K562 (cell line): ENCODE data around the gene PCDH18. TPM values are rescaled to one million over a fixed set of nuclear protein-coding genes. Genes with fewer than 3 reads are reported as not detected.

Source experiments
- ATAC-seq: fragments of 200-7000 bp; cut with Tn5 transposase; 3 replicates; pipeline ENCODE4 v1.9.1; 2020; ENCODE audit warnings: moderate library complexity
- BruUV-seq: library from RNA; stranded (reverse); fragments of 400-500 nt; replicated peaks from 2 replicates; lab custom pipeline; 2021; lab: Mats Ljungman, UMichigan
- CTCF ChIA-PET: fragments of 300-600 bp; formaldehyde crosslinking; extraction: SDS; loops from one replicate; lab custom pipeline; 2021; ENCODE audit warnings: low intra/inter-chr PET ratio; lab: Yijun Ruan, JAX
- POLR2A ChIA-PET: fragments of 300-600, 350-650 bp; sonication (Branson Sonifier 250); formaldehyde crosslinking; extraction: SDS; loops from one replicate; lab custom pipeline; 2021; ENCODE audit warnings: antibody characterized with exemption, inconsistent platforms; lab: Yijun Ruan, JAX
- DNase-seq, 4 experiments: peaks; one replicate each; pipeline versions ENCODE4 v3.0.0 to v3.0.0-alpha.2; 2011 to 2018; ENCODE audit warnings: low spot score in 3 of 4, mixed read lengths in 3 of 4; ENCODE audit errors: extremely low read depth in 1 of 4
- FAIRE-seq: peaks from 2 replicates; lab custom pipeline; 2011; peaks lifted over from hg19 to GRCh38; lab: Jason Lieb, UNC
- H2AFZ ChIP-seq: 2 replicates; pipeline ENCODE4 v1.6.0; 2011; ENCODE audit warnings: low read depth, low read length, control low read depth, inconsistent platforms
- H3K27ac ChIP-seq: fragments of 200-600 bp; 3 replicates; pipeline ENCODE4 v1.8.0; 2011; ENCODE audit warnings: low read depth, mild to moderate bottlenecking, control low read depth, inconsistent platforms, low read length, moderate library complexity, mixed read lengths; ENCODE audit errors: extremely low read depth
- H3K27me3 ChIP-seq, 2 experiments: fragments of 300-600 bp in 1 of 2; 2 replicates in 1 of 2; 3 replicates in 1 of 2; pipeline versions ENCODE4 v1.6.0 to v1.8.0; 2011; ENCODE audit warnings: inconsistent platforms in 2 of 2, low read length in 2 of 2, mild to moderate bottlenecking in 1 of 2, mixed read lengths in 1 of 2, moderate library complexity in 1 of 2; ENCODE audit not compliant: control insufficient read depth in 2 of 2, insufficient read depth in 2 of 2
- H3K36me3 ChIP-seq: fragments of 300-600 bp; 3 replicates; pipeline ENCODE4 v1.8.0; 2011; ENCODE audit warnings: mild to moderate bottlenecking, low read length, inconsistent platforms; ENCODE audit not compliant: control insufficient read depth, insufficient read depth
- H3K4me1 ChIP-seq, 2 experiments: fragments of 200-600 bp in 1 of 2; replicated peaks in 1 of 2; 2 replicates in 1 of 2; 3 replicates in 1 of 2; pipeline versions ENCODE4 v1.5.1 to v1.8.0; 2011; ENCODE audit warnings: inconsistent platforms in 2 of 2, low read length in 2 of 2, mild to moderate bottlenecking in 1 of 2, mixed read lengths in 1 of 2, moderate library complexity in 1 of 2; ENCODE audit not compliant: control insufficient read depth in 2 of 2, insufficient read depth in 2 of 2
- H3K4me2 ChIP-seq: 2 replicates; pipeline ENCODE4 v1.6.1; 2011; ENCODE audit warnings: low read length, control low read depth, inconsistent platforms, mixed read lengths; ENCODE audit not compliant: insufficient read depth
- H3K4me3 ChIP-seq: fragments of 200-600 bp; sonication (generic), shearing (Covaris generic); 2 replicates; pipeline ENCODE4 v1.5.1; 2016; ENCODE audit warnings: control low read depth, inconsistent platforms
- H3K79me2 ChIP-seq: fragments of 200-600 bp; 3 replicates; pipeline ENCODE4 v1.8.0; 2011; ENCODE audit warnings: low read length, inconsistent platforms; ENCODE audit not compliant: control insufficient read depth, insufficient read depth
- H3K9ac ChIP-seq, 2 experiments: 2 replicates each; pipeline versions ENCODE4 v1.6.0 to v1.6.1; 2011; ENCODE audit warnings: low read depth in 2 of 2, low read length in 2 of 2, control low read depth in 1 of 2, inconsistent platforms in 1 of 2, mild to moderate bottlenecking in 1 of 2, mixed read lengths in 1 of 2; ENCODE audit not compliant: insufficient read depth in 1 of 2
- H3K9me1 ChIP-seq: one replicate; pipeline ENCODE4 v1.6.0; 2011; ENCODE audit warnings: inconsistent platforms, mild to moderate bottlenecking, low read length, moderate library complexity; ENCODE audit not compliant: control insufficient read depth, insufficient read depth
- H3K9me3 ChIP-seq: replicated peaks from 2 replicates; pipeline ENCODE4 v1.5.1; 2011; ENCODE audit warnings: low read depth, low read length, inconsistent platforms; ENCODE audit not compliant: control insufficient read depth, insufficient read depth
- H4K20me1 ChIP-seq: replicated peaks from 2 replicates; pipeline ENCODE4 v1.6.1; 2011; ENCODE audit warnings: low read length, inconsistent platforms, mixed read lengths; ENCODE audit not compliant: control insufficient read depth, insufficient read depth
- BRF1 ChIP-seq: IDR thresholded peaks from 3 replicates; pipeline ENCODE4 v1.6.1; 2011; ENCODE audit warnings: borderline replicate concordance, mild to moderate bottlenecking; ENCODE audit not compliant: insufficient read length; ENCODE audit errors: extremely low read depth
- EZH2 ChIP-seq: IDR thresholded peaks from 2 replicates; pipeline ENCODE4 v1.6.1; 2012; ENCODE audit warnings: low read depth, mild to moderate bottlenecking, inconsistent platforms, low read length, borderline replicate concordance
- GTF2F1 ChIP-seq: IDR thresholded peaks from 2 replicates; pipeline ENCODE4 v1.6.1; 2011; ENCODE audit warnings: low read depth, low read length, improper control_type of control experiment
- HDAC2 ChIP-seq: fragments of 450-650 bp; IDR thresholded peaks from 2 replicates; pipeline ENCODE4 v1.6.1; 2016; ENCODE audit warnings: mild to moderate bottlenecking
- HNRNPUL1 ChIP-seq: fragments of 200-400 bp; formaldehyde crosslinking; IDR thresholded peaks from 2 replicates; pipeline ENCODE4 v1.6.1; 2017; ENCODE audit warnings: low read length
- JUN ChIP-seq, 2 experiments: sonication (generic) in 1 of 2; formaldehyde crosslinking in 1 of 2; IDR thresholded peaks; 2 replicates each; pipeline versions ENCODE4 v1.6.1 to v1.8.0; 2012 to 2022; ENCODE audit warnings: borderline replicate concordance in 2 of 2, mild to moderate bottlenecking in 2 of 2, improper control_type of control experiment in 1 of 2, low read depth in 1 of 2, low read length in 1 of 2, missing genetic modification reagents in 1 of 2
- KDM5B ChIP-seq: fragments of 200-600 bp; sonication (generic); IDR thresholded peaks from 2 replicates; pipeline ENCODE4 v1.6.1; 2012; ENCODE audit warnings: low read depth, mild to moderate bottlenecking, moderate library complexity, low read length, control low read depth, inconsistent platforms; ENCODE audit not compliant: insufficient replicate concordance
- MECOM ChIP-seq: fragments of 250-450 bp; sonication (Bioruptor Pico); IDR thresholded peaks from 2 replicates; pipeline ENCODE4 v1.8.0; 2022; ENCODE audit warnings: inconsistent platforms
- PML ChIP-seq: IDR thresholded peaks from 2 replicates; pipeline ENCODE4 v1.6.1; 2012; ENCODE audit warnings: low read length, inconsistent platforms
- RAD51 ChIP-seq: fragments of 450-650 bp; IDR thresholded peaks from 2 replicates; pipeline ENCODE4 v1.7.1; 2016; ENCODE audit warnings: low read depth, mild to moderate bottlenecking, borderline replicate concordance
- RBM34 ChIP-seq: fragments of 200-400 bp; formaldehyde crosslinking; IDR thresholded peaks from 2 replicates; pipeline ENCODE4 v1.6.1; 2018; ENCODE audit warnings: low read length, borderline replicate concordance; ENCODE audit not compliant: insufficient read depth
- SAP30 ChIP-seq: fragments of 200-600 bp; sonication (generic); IDR thresholded peaks from 2 replicates; pipeline ENCODE4 v1.6.1; 2012; ENCODE audit warnings: borderline replicate concordance, low read depth, mild to moderate bottlenecking, moderate library complexity, low read length, control low read depth, inconsistent platforms; ENCODE audit not compliant: insufficient read depth, poor library complexity, severe bottlenecking
- TAL1 ChIP-seq: fragments of 450-650 bp; IDR thresholded peaks from 2 replicates; pipeline ENCODE4 v1.6.1; 2016; ENCODE audit warnings: mild to moderate bottlenecking
- YBX1 ChIP-seq: fragments of 450-650 bp; IDR thresholded peaks from 2 replicates; pipeline ENCODE4 v1.7.1; 2016; ENCODE audit warnings: mild to moderate bottlenecking
- ZKSCAN8 ChIP-seq: fragments of 200-800 bp; sonication (Bioruptor generic); IDR thresholded peaks from 2 replicates; pipeline ENCODE4 v1.6.1; 2016; ENCODE audit warnings: missing genetic modification characterization, missing compliant biosample characterization
- ZNF561 ChIP-seq: fragments of 450-650 bp; formaldehyde crosslinking; conservative IDR thresholded peaks from 2 replicates; pipeline ENCODE4 v1.4.0; 2020; ENCODE audit warnings: mild to moderate bottlenecking, moderate library complexity
- ZNF707 ChIP-seq: fragments of 250-450 bp; sonication (Bioruptor Pico); conservative IDR thresholded peaks from 2 replicates; pipeline ENCODE4 v1.8.0; 2022; ENCODE audit warnings: inconsistent platforms, mild to moderate bottlenecking, moderate library complexity
- ZNF766 ChIP-seq: fragments of 200-800 bp; sonication (Bioruptor generic); conservative IDR thresholded peaks from 2 replicates; pipeline ENCODE4 v1.6.1; 2016; ENCODE audit warnings: missing genetic modification characterization, missing compliant biosample characterization
- WGBS: fragments of 100-300 bp; shearing (Covaris generic); methylation state at CpG from one replicate; pipeline ENCODE4 v1.1.6; 2016; ENCODE audit warnings: low coverage, mixed read lengths; ENCODE audit not compliant: insufficient coverage; ENCODE audit errors: missing lambda C conversion rate; 5-methylcytosine and 5-hydroxymethylcytosine counted together
- in situ Hi-C: fragments of 300-500 bp; cut with MboI; formaldehyde crosslinking; loops from 4 replicates; pipeline ENCODE4 v1.15.0; 2018; ENCODE audit warnings: inconsistent platforms, mixed read lengths
- intact Hi-C: fragments of 100-400 bp; cut with micrococcal nuclease; formaldehyde crosslinking; loops from 2 replicates; pipeline ENCODE4 v1.14.2; 2022
- polyA plus RNA-seq, 8 experiments: library from polyadenylated mRNA; depleted of rRNA in 4 of 8; stranded (reverse) in 5 of 8; unstranded in 3 of 8; fragments of >200 nt; fragmentation: Nextera tagmentation in 2 of 8; fragmentation: Illumina TruSeq in 1 of 8; extraction: Ambion mirVana in 2 of 8; extraction: Trizol in 1 of 8; gene quantifications; 2 replicates each; pipeline versions ENCODE4 v1.2.1 to v1.2.3, GENCODE V29; 2011 to 2014; ENCODE audit warnings: inconsistent platforms in 1 of 8, missing spikeins in 1 of 8
- total RNA-seq, 7 experiments: library from RNA; depleted of rRNA in 6 of 7; stranded (reverse); fragments of >200 nt in 6 of 7; fragmentation: Illumina TruSeq in 2 of 7; extraction: Trizol in 2 of 7; gene quantifications; 2 replicates each; pipeline versions ENCODE4 v1.2.1 to v1.2.3, GENCODE V29; 2011 to 2021; ENCODE audit warnings: low replicate concordance in 1 of 7
- TF ChIP-seq, protein P1 (sequence below): fragments of 250-450 bp; sonication (Bioruptor Pico); IDR thresholded peaks from 2 replicates; pipeline ENCODE4 v1.5.0; 2021

PCDH18 gene
- total and polyA plus RNA-seq, 9 of the 15 experiments (the other 6 are each of a cell fraction or from before 2014, with no cell fraction given): 0.04 to 0.09 TPM; not detected in 7

GRCh38 chr4:137543198-137543597 is 10.9 kb upstream of the PCDH18 start:
- intact Hi-C loops (no loop called here), in situ Hi-C loops (no loop called here)
- Histone ChIP-seq H3K4me3 (no peak overlapping the region), H3K4me2 (no peak overlapping the region), H4K20me1 (no peaks in the 10 kb centered on the region), H3K9me3 (no peaks in the 10 kb centered on the region), H3K27me3 (no peaks in the 10 kb centered on the region), H2AFZ (no peak overlapping the region), H3K4me1 (no peaks in the 10 kb centered on the region), H3K27ac (no peak overlapping the region), H3K9ac (no peak overlapping the region), H3K36me3 (no peaks in the 10 kb centered on the region), H3K79me2 (no peaks in the 10 kb centered on the region), H3K9me1 (no peaks in the 10 kb centered on the region)
- DNase-seq: no peak
- WGBS: 0% methylated on average over 2 of the region's 2 CpGs
- ATAC-seq: no peak
- BruUV-seq: no TSS peak
- no peak for TF ChIP-seq GTF2F1
- no peak for TF ChIP-seq HNRNPUL1
- no peak for TF ChIP-seq TAL1
- TF ChIP-seq RBM34: no peak
- no peak for TF ChIP-seq ZKSCAN8
- no peak for TF ChIP-seq PML
- TF ChIP-seq EZH2: no peak
- TF ChIP-seq KDM5B: no peak
- TF ChIP-seq SAP30: no peak
- TF ChIP-seq, protein P1, sequence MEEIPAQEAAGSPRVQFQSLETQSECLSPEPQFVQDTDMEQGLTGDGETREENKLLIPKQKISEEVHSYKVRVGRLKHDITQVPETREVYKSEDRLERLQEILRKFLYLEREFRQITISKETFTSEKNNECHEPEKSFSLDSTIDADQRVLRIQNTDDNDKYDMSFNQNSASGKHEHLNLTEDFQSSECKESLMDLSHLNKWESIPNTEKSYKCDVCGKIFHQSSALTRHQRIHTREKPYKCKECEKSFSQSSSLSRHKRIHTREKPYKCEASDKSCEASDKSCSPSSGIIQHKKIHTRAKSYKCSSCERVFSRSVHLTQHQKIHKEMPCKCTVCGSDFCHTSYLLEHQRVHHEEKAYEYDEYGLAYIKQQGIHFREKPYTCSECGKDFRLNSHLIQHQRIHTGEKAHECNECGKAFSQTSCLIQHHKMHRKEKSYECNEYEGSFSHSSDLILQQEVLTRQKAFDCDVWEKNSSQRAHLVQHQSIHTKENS (CRISPR knock-in tag): no peak
- no peak for TF ChIP-seq BRF1
- no peak for TF ChIP-seq HDAC2
- TF ChIP-seq RAD51: no peak
- TF ChIP-seq JUN (IDR thresholded peaks at IDR 0.05; ENCODE audit: borderline replicate concordance, low read depth, low read length): no peak
- TF ChIP-seq JUN (CRISPR knock-in tag; IDR thresholded peaks at IDR 0.05; ENCODE audit: borderline replicate concordance): no peak
- no peak for TF ChIP-seq ZNF707 (CRISPR knock-in tag)
- TF ChIP-seq ZNF766 (CRISPR knock-in tag): no peak
- TF ChIP-seq MECOM (CRISPR knock-in tag): no peak
- TF ChIP-seq YBX1: no peak
- TF ChIP-seq ZNF561 (CRISPR knock-in tag): no peak
- ChIA-PET CTCF (no interaction called here), POLR2A (no interaction called here)
- no peak for FAIRE-seq
